OCI-LY1 (cell line): Measurements from ENCODE around the gene RCVRN.
A peak's percentile ranks its signal among the peaks of the same experiment; 100 is the strongest.

Experiments
- EZH2 ChIP-seq: fragments of 200-600 bp; sonication (generic), shearing (Covaris generic); IDR thresholded peaks from 2 replicates; pipeline ENCODE4 v1.8.0; 2017; ENCODE audit warnings: borderline replicate concordance, mixed run types, mild to moderate bottlenecking, antibody characterized with exemption, low read length, moderate library complexity, mixed read lengths
- TF ChIP-seq, protein P1 (sequence below): fragments of 200-600 bp; sonication (generic), shearing (Covaris generic); IDR thresholded peaks from 2 replicates; pipeline ENCODE4 v1.5.1; 2017; ENCODE audit warnings: mild to moderate bottlenecking, antibody characterized with exemption, low read length, moderate library complexity, mixed read lengths

DNA sequence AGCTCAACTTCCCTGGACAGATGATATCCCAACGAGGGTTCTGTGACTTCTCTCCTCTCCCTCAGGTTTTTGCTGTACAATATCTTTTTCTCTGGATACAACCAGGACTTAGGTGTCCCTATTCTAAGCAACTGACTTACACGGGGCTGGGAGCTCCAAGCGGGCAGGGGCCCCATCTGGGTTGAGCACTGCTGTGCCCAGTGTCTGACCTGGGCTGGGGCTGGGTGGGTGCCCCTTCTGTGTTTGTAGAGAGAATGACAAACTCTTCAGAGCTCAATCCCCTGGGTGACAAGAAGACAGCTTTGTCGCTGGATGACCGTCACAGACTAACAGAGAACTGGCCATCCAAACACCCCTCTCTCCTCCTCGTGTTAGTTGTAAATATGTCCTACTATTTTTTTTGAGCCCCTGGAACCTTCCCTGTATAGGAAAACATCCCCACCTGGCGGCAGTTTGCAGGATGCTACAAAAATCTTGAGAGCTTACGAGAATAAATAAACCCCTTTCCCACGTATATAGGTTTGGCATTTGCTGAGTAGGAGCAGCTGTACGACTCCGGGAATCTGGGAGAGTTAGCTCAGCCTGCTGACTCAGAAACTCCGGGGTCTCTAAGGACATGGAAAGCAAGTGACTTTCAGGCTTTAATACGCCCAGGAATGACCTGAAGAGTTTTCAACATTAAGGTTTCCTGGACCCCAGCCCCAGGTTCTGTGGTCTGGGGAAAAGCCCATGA is 23.7 kb upstream of the RCVRN start:
- TF ChIP-seq, protein P1, sequence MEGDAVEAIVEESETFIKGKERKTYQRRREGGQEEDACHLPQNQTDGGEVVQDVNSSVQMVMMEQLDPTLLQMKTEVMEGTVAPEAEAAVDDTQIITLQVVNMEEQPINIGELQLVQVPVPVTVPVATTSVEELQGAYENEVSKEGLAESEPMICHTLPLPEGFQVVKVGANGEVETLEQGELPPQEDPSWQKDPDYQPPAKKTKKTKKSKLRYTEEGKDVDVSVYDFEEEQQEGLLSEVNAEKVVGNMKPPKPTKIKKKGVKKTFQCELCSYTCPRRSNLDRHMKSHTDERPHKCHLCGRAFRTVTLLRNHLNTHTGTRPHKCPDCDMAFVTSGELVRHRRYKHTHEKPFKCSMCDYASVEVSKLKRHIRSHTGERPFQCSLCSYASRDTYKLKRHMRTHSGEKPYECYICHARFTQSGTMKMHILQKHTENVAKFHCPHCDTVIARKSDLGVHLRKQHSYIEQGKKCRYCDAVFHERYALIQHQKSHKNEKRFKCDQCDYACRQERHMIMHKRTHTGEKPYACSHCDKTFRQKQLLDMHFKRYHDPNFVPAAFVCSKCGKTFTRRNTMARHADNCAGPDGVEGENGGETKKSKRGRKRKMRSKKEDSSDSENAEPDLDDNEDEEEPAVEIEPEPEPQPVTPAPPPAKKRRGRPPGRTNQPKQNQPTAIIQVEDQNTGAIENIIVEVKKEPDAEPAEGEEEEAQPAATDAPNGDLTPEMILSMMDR = peak; percentile 46; the same call in 1 of the 2 replicates
- TF ChIP-seq EZH2 = no peak
